HCT116 (cell line): ENCODE results near the gene MAGEH1. TPM values are rescaled to one million over a fixed set of nuclear protein-coding genes. Genes with fewer than 3 reads are reported as not detected.

Source experiments
- ATAC-seq: fragments of 200-7000 bp; cut with Tn5 transposase; 2 replicates; pipeline ENCODE4 v1.9.1; 2020; ENCODE audit warnings: mild to moderate bottlenecking, moderate library complexity
- BruUV-seq: library from RNA; stranded (reverse); fragments of 400-500 nt; replicated peaks from 2 replicates; lab custom pipeline; 2021; lab: Mats Ljungman, UMichigan
- CTCF ChIA-PET: fragments of 300-600 bp; sonication (Branson Sonifier 250); formaldehyde crosslinking; loops from one replicate; lab custom pipeline; 2021; ENCODE audit warnings: antibody characterized with exemption; lab: Charles Lee
- POLR2A ChIA-PET: fragments of 300-600, 350-600 bp; sonication (Branson Sonifier 250); formaldehyde crosslinking; loops from one replicate; lab custom pipeline; 2021; ENCODE audit warnings: antibody characterized with exemption; lab: Charles Lee
- RAD21 ChIA-PET, 2 experiments: fragments of 300-600 bp; sonication (Branson Sonifier 250); formaldehyde crosslinking; loops; one replicate each; lab custom pipeline; 2023; ENCODE audit warnings: low total read pairs in 2 of 2; ENCODE audit not compliant: uncharacterized antibody in 2 of 2, unreplicated experiment in 2 of 2, low non-redundant PET in 1 of 2; lab: Charles Lee
- DNase-seq: peaks from one replicate; pipeline ENCODE4 v3.0.0-alpha.2; 2010; ENCODE audit warnings: low read depth, low spot score
- H2AFZ ChIP-seq: fragments of 200-600 bp; shearing (Covaris generic), sonication (generic); 2 replicates; pipeline ENCODE4 v1.6.1; 2017; ENCODE audit warnings: low read depth, mixed run types, mixed read lengths, antibody characterized with exemption, low read length; ENCODE audit not compliant: poor library complexity, severe bottlenecking
- H3K27ac ChIP-seq: 2 replicates; pipeline ENCODE4 v1.5.1; 2012; ENCODE audit warnings: low read depth, low read length
- H3K27me3 ChIP-seq: fragments of 200-600 bp; sonication (generic); 2 replicates; pipeline ENCODE4 v1.6.1; 2016; ENCODE audit warnings: mixed run types, low read length, mixed read lengths; ENCODE audit not compliant: insufficient read depth
- H3K36me3 ChIP-seq, 2 experiments: fragments of 200-500 bp in 1 of 2; fragments of 200-600 bp in 1 of 2; sonication (Bioruptor generic) in 1 of 2; sonication (generic) in 1 of 2; 2 replicates each; pipeline versions ENCODE4 v1.5.1 to v1.6.1; 2014 to 2016; ENCODE audit warnings: low read length in 2 of 2, inconsistent platforms in 1 of 2, mixed read lengths in 1 of 2, mixed run types in 1 of 2; ENCODE audit not compliant: insufficient read depth in 2 of 2, control insufficient read depth in 1 of 2
- H3K4me1 ChIP-seq, 2 experiments: fragments of 200-600 bp in 1 of 2; sonication (generic) in 1 of 2; 2 replicates each; pipeline versions ENCODE4 v1.5.1 to v1.6.1; 2012 to 2017; ENCODE audit warnings: low read length in 2 of 2, inconsistent platforms in 1 of 2, mild to moderate bottlenecking in 1 of 2, mixed read lengths in 1 of 2, mixed run types in 1 of 2, moderate library complexity in 1 of 2; ENCODE audit not compliant: insufficient read depth in 2 of 2, control insufficient read depth in 1 of 2
- H3K4me2 ChIP-seq: fragments of 200-600 bp; sonication (generic); 2 replicates; pipeline ENCODE4 v1.6.1; 2017; ENCODE audit warnings: mixed run types, low read length, mixed read lengths
- H3K4me3 ChIP-seq, 2 experiments: fragments of 200-600 bp in 1 of 2; sonication (generic) in 1 of 2; replicated peaks in 1 of 2; 2 replicates each; pipeline ENCODE4 v1.5.1; 2011 to 2016; ENCODE audit warnings: low read length in 2 of 2, control low read depth in 1 of 2, low read depth in 1 of 2, mild to moderate bottlenecking in 1 of 2, mixed read lengths in 1 of 2, mixed run types in 1 of 2
- H3K79me2 ChIP-seq: fragments of 200-600 bp; sonication (generic); 2 replicates; pipeline ENCODE4 v1.6.1; 2017; ENCODE audit warnings: mild to moderate bottlenecking, mixed run types, low read length, moderate library complexity, mixed read lengths; ENCODE audit not compliant: insufficient read depth
- H3K9ac ChIP-seq: fragments of 200-600 bp; sonication (generic); 2 replicates; pipeline ENCODE4 v1.6.1; 2016; ENCODE audit warnings: low read length, mixed read lengths
- H3K9me2 ChIP-seq: fragments of 200-600 bp; sonication (generic), shearing (Covaris generic); 2 replicates; pipeline ENCODE4 v1.6.1; 2017; ENCODE audit warnings: mixed run types, mild to moderate bottlenecking, moderate library complexity; ENCODE audit not compliant: insufficient read depth
- H3K9me3 ChIP-seq, 2 experiments: fragments of 200-500 bp in 1 of 2; fragments of 200-600 bp in 1 of 2; sonication (Bioruptor generic) in 1 of 2; sonication (generic) in 1 of 2; 2 replicates each; pipeline ENCODE4 v1.6.1; 2014 to 2017; ENCODE audit warnings: low read length in 2 of 2, mixed read lengths in 2 of 2, inconsistent platforms in 1 of 2, low read depth in 1 of 2, mild to moderate bottlenecking in 1 of 2, mixed run types in 1 of 2, moderate library complexity in 1 of 2; ENCODE audit not compliant: control insufficient read depth in 1 of 2, insufficient read depth in 1 of 2
- H4K20me1 ChIP-seq: fragments of 200-600 bp; sonication (generic), shearing (Covaris generic); 2 replicates; pipeline ENCODE4 v1.6.1; 2017; ENCODE audit warnings: mixed run types, mild to moderate bottlenecking, moderate library complexity; ENCODE audit not compliant: insufficient read depth
- CEBPB ChIP-seq: IDR thresholded peaks from 2 replicates; pipeline ENCODE4 v1.6.1; 2012; ENCODE audit warnings: low read depth
- EGR1 ChIP-seq: IDR thresholded peaks from 2 replicates; pipeline ENCODE4 v1.6.1; 2012; ENCODE audit warnings: low read depth
- EZH2 ChIP-seq: fragments of 200-600 bp; sonication (generic); IDR thresholded peaks from 2 replicates; pipeline ENCODE4 v1.6.1; 2017; ENCODE audit warnings: antibody characterized with exemption, mixed run types
- EZH2phosphoT487 ChIP-seq: fragments of 200-600 bp; IDR thresholded peaks from 2 replicates; pipeline ENCODE4 v1.6.1; 2018; ENCODE audit warnings: antibody characterized with exemption, borderline replicate concordance
- FOSL1 ChIP-seq: IDR thresholded peaks from 2 replicates; pipeline ENCODE4 v1.6.1; 2012; ENCODE audit warnings: low read depth
- JUND ChIP-seq: IDR thresholded peaks from 2 replicates; pipeline ENCODE4 v1.6.1; 2012
- POLR2A ChIP-seq: IDR thresholded peaks from 2 replicates; pipeline ENCODE4 v1.7.0; 2011; ENCODE audit warnings: borderline replicate concordance; ENCODE audit not compliant: insufficient read depth, insufficient read length; ENCODE audit errors: extremely low read depth
- POLR2AphosphoS5 ChIP-seq: IDR thresholded peaks from 2 replicates; pipeline ENCODE4 v1.6.1; 2011; ENCODE audit warnings: mild to moderate bottlenecking, low read depth, low read length, moderate library complexity
- RAD21 ChIP-seq: IDR thresholded peaks from 2 replicates; pipeline ENCODE4 v1.6.1; 2012; ENCODE audit warnings: low read depth, mild to moderate bottlenecking
- REST ChIP-seq: IDR thresholded peaks from 2 replicates; pipeline ENCODE4 v1.6.1; 2012; ENCODE audit warnings: low read depth
- SIN3A ChIP-seq: IDR thresholded peaks from 2 replicates; pipeline ENCODE4 v1.6.1; 2012; ENCODE audit warnings: low read depth
- SP1 ChIP-seq: IDR thresholded peaks from 2 replicates; pipeline ENCODE4 v1.6.1; 2012; ENCODE audit warnings: low read depth
- YY1 ChIP-seq: IDR thresholded peaks from 2 replicates; pipeline ENCODE4 v1.6.1; 2011; ENCODE audit warnings: low read length, low read depth, moderate library complexity, mild to moderate bottlenecking; ENCODE audit not compliant: insufficient replicate concordance; ENCODE audit errors: extremely low read depth
- intact Hi-C: fragments of 100-400 bp; cut with micrococcal nuclease; formaldehyde crosslinking; loops from 2 replicates; pipeline ENCODE4 v1.10.0; 2022
- total RNA-seq: library from RNA; stranded (reverse); gene quantifications from one replicate; pipeline ENCODE4 v1.2.1, GENCODE V29; 2021; ENCODE audit not compliant: unreplicated experiment
- TF ChIP-seq, protein P1 (sequence below), 3 experiments: fragments of 200-600 bp in 1 of 3; sonication (generic) in 1 of 3; IDR thresholded peaks in 2 of 3; conservative IDR thresholded peaks in 1 of 3; 2 replicates each; pipeline ENCODE4 v1.5.1; 2012 to 2017; ENCODE audit warnings: low read depth in 2 of 3, low read length in 2 of 3, antibody characterized with exemption in 1 of 3, borderline replicate concordance in 1 of 3, control low read depth in 1 of 3, mild to moderate bottlenecking in 1 of 3, mixed read lengths in 1 of 3, mixed run types in 1 of 3, moderate library complexity in 1 of 3; ENCODE audit not compliant: insufficient read depth in 1 of 3

The MAGEH1 gene
- total RNA-seq, 1 experiment from 2014 or later, result 0.20 TPM

GRCh38 chrX:55484948-55485347, 33.0 kb downstream of the MAGEH1 start:
- Histone ChIP-seq H4K20me1 (no peaks in the 10 kb centered on the region), H3K4me3 (no peak overlapping the region), H2AFZ (no peak overlapping the region), H3K4me1 (no peaks in the 10 kb centered on the region), H3K9ac (no peak overlapping the region), H3K79me2 (no peaks in the 10 kb centered on the region), H3K9me2 (no peaks in the 10 kb centered on the region), H3K27ac (no peak overlapping the region), H3K27me3 (no peaks in the 10 kb centered on the region), H3K9me3 (no peaks in the 10 kb centered on the region), H3K36me3 (no peaks in the 10 kb centered on the region), H3K4me2 (no peak overlapping the region)
- intact Hi-C loops, result no loop called here
- BruUV-seq, result no TSS peak
- no peak for TF ChIP-seq EZH2
- no peak for TF ChIP-seq FOSL1
- TF ChIP-seq POLR2AphosphoS5, result no peak
- TF ChIP-seq CEBPB, result no peak
- TF ChIP-seq, protein P1, sequence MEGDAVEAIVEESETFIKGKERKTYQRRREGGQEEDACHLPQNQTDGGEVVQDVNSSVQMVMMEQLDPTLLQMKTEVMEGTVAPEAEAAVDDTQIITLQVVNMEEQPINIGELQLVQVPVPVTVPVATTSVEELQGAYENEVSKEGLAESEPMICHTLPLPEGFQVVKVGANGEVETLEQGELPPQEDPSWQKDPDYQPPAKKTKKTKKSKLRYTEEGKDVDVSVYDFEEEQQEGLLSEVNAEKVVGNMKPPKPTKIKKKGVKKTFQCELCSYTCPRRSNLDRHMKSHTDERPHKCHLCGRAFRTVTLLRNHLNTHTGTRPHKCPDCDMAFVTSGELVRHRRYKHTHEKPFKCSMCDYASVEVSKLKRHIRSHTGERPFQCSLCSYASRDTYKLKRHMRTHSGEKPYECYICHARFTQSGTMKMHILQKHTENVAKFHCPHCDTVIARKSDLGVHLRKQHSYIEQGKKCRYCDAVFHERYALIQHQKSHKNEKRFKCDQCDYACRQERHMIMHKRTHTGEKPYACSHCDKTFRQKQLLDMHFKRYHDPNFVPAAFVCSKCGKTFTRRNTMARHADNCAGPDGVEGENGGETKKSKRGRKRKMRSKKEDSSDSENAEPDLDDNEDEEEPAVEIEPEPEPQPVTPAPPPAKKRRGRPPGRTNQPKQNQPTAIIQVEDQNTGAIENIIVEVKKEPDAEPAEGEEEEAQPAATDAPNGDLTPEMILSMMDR (IDR thresholded peaks at IDR 0.05 in 2 of 3, conservative IDR thresholded peaks at IDR 0.05 in 1 of 3; ENCODE audit: borderline replicate concordance in 1 of 3, insufficient read depth in 1 of 3, low read depth in 2 of 3, low read length in 2 of 3), result no peak
- no peak for TF ChIP-seq EZH2phosphoT487
- no peak for TF ChIP-seq YY1
- TF ChIP-seq RAD21, result no peak
- no peak for TF ChIP-seq JUND
- no peak for TF ChIP-seq SIN3A
- TF ChIP-seq EGR1, result no peak
- no peak for TF ChIP-seq SP1
- TF ChIP-seq POLR2A, result no peak
- TF ChIP-seq REST, result no peak
- ChIA-PET POLR2A (no interaction called here), RAD21 (no interaction called here), CTCF (no interaction called here)
- DNase-seq (no peak), ATAC-seq (no peak)
